H1 (cell line): ENCODE results near the gene CTSL. TPM values are rescaled to one million over a fixed set of nuclear protein-coding genes. Genes with fewer than 3 reads are reported as not detected.

Experiments used
- CTCF ChIA-PET: fragments of 300-600 bp; sonication (Branson Sonifier 250); formaldehyde crosslinking; loops from one replicate; lab custom pipeline; 2021; ENCODE audit not compliant: partially characterized antibody; lab: Charles Lee
- POLR2A ChIA-PET: fragments of 300-600 bp; sonication (Branson Sonifier 250); formaldehyde crosslinking; loops from one replicate; lab custom pipeline; 2021; ENCODE audit warnings: inconsistent platforms; ENCODE audit not compliant: partially characterized antibody; lab: Charles Lee
- DNase-seq, 2 experiments: peaks; one replicate each; pipeline versions ENCODE4 v3.0.0 to v3.0.0-alpha.2; 2010 to 2022; ENCODE audit warnings: low spot score in 2 of 2, low read depth in 1 of 2, mixed read lengths in 1 of 2
- FAIRE-seq: peaks from 2 replicates; lab custom pipeline; 2011; peaks lifted over from hg19 to GRCh38; lab: Jason Lieb, UNC
- H2AFZ ChIP-seq: 2 replicates; pipeline ENCODE4 v1.8.1; 2012; ENCODE audit warnings: low read length, inconsistent platforms
- H2AK5ac ChIP-seq: 2 replicates; pipeline ENCODE4 v1.6.1; 2013; ENCODE audit warnings: low read depth, low read length
- H2BK120ac ChIP-seq: replicated peaks from 2 replicates; pipeline ENCODE3; 2013; ENCODE audit warnings: low read depth, low read length, inconsistent platforms
- H2BK12ac ChIP-seq: 2 replicates; pipeline ENCODE4 v1.6.1; 2013; ENCODE audit warnings: low read depth, low read length
- H2BK15ac ChIP-seq: 2 replicates; pipeline ENCODE4 v1.6.1; 2013; ENCODE audit warnings: low read length
- H2BK20ac ChIP-seq: 2 replicates; pipeline ENCODE4 v1.6.1; 2013; ENCODE audit warnings: low read length
- H2BK5ac ChIP-seq: 2 replicates; pipeline ENCODE4 v1.6.1; 2013; ENCODE audit warnings: low read depth, low read length
- H3K14ac ChIP-seq: 2 replicates; pipeline ENCODE4 v1.6.1; 2013; ENCODE audit warnings: inconsistent platforms; ENCODE audit not compliant: insufficient read length
- H3K18ac ChIP-seq: 2 replicates; pipeline ENCODE4 v1.6.1; 2013; ENCODE audit warnings: low read length; ENCODE audit errors: extremely low read depth
- H3K23ac ChIP-seq: 2 replicates; pipeline ENCODE4 v1.6.1; 2013; ENCODE audit warnings: inconsistent platforms; ENCODE audit not compliant: insufficient read length
- H3K23me2 ChIP-seq: 2 replicates; pipeline ENCODE4 v1.6.1; 2013; ENCODE audit warnings: low read depth, low read length
- H3K27ac ChIP-seq: 2 replicates; pipeline ENCODE4 v1.6.1; 2011; ENCODE audit warnings: low read depth, low read length, inconsistent platforms
- H3K27me3 ChIP-seq, 4 experiments: replicated peaks in 1 of 4; 1 replicate in 1 of 4; 2 replicates in 3 of 4; pipeline versions ENCODE4 v1.6.1 to v1.8.1; 2011 to 2013; ENCODE audit warnings: low read length in 3 of 4, mild to moderate bottlenecking in 3 of 4, inconsistent platforms in 2 of 4, mixed read lengths in 2 of 4, moderate library complexity in 1 of 4; ENCODE audit not compliant: control insufficient read depth in 3 of 4, insufficient read depth in 3 of 4; ENCODE audit errors: extremely low read depth in 1 of 4
- H3K36me3 ChIP-seq, 4 experiments: 2 replicates each; pipeline versions ENCODE4 v1.6.1 to v1.8.1; 2011 to 2013; ENCODE audit warnings: mild to moderate bottlenecking in 4 of 4, low read length in 3 of 4, moderate library complexity in 2 of 4, control low read depth in 1 of 4, inconsistent platforms in 1 of 4; ENCODE audit not compliant: insufficient read depth in 4 of 4, control insufficient read depth in 2 of 4
- H3K4ac ChIP-seq: replicated peaks from 2 replicates; pipeline ENCODE3; 2013; ENCODE audit warnings: low read length, low read depth, mixed read lengths, inconsistent platforms; ENCODE audit not compliant: insufficient read length
- H3K4me1 ChIP-seq, 4 experiments: replicated peaks in 1 of 4; 1 replicate in 1 of 4; 2 replicates in 3 of 4; pipeline versions ENCODE4 v1.6.1 to v1.8.1; 2011 to 2013; ENCODE audit warnings: low read length in 3 of 4, inconsistent platforms in 2 of 4, mixed read lengths in 1 of 4; ENCODE audit not compliant: insufficient read depth in 4 of 4, control insufficient read depth in 3 of 4
- H3K4me2 ChIP-seq, 2 experiments: 2 replicates each; pipeline versions ENCODE4 v1.6.1 to v1.8.1; 2011 to 2013; ENCODE audit warnings: low read depth in 2 of 2, low read length in 2 of 2, control low read depth in 1 of 2, inconsistent platforms in 1 of 2, mild to moderate bottlenecking in 1 of 2; ENCODE audit not compliant: insufficient read depth in 1 of 2
- H3K4me3 ChIP-seq, 4 experiments: fragments of 200-600, 300-600 bp in 1 of 4; sonication (generic), shearing (Covaris generic), sonication (Bioruptor Twin) in 1 of 4; 2 replicates each; pipeline versions ENCODE4 v1.5.1 to v1.8.1; 2011 to 2016; ENCODE audit warnings: low read length in 4 of 4, low read depth in 3 of 4, control low read depth in 2 of 4, inconsistent platforms in 2 of 4, mild to moderate bottlenecking in 2 of 4, mixed read lengths in 1 of 4, moderate library complexity in 1 of 4; ENCODE audit not compliant: insufficient read depth in 2 of 4; ENCODE audit errors: extremely low read depth in 1 of 4
- H3K56ac ChIP-seq: replicated peaks from 2 replicates; pipeline ENCODE3; 2013; ENCODE audit warnings: low read depth, mild to moderate bottlenecking, mixed read lengths, low read length, inconsistent platforms; ENCODE audit not compliant: insufficient read length
- H3K79me1 ChIP-seq: 2 replicates; pipeline ENCODE4 v1.6.1; 2013; ENCODE audit warnings: low read depth, low read length, control low read depth
- H3K79me2 ChIP-seq, 2 experiments: 2 replicates each; pipeline versions ENCODE4 v1.6.1 to v1.8.1; 2012 to 2013; ENCODE audit warnings: low read length in 2 of 2, mild to moderate bottlenecking in 2 of 2, inconsistent platforms in 1 of 2; ENCODE audit not compliant: insufficient read depth in 2 of 2, control insufficient read depth in 1 of 2
- H3K9ac ChIP-seq, 4 experiments: replicated peaks in 1 of 4; 1 replicate in 1 of 4; 2 replicates in 3 of 4; pipeline versions ENCODE4 v1.6.1 to v1.8.1; 2011 to 2013; ENCODE audit warnings: low read depth in 3 of 4, low read length in 3 of 4, control low read depth in 2 of 4, mild to moderate bottlenecking in 2 of 4, moderate library complexity in 2 of 4, inconsistent platforms in 1 of 4; ENCODE audit errors: extremely low read depth in 1 of 4
- H3K9me3 ChIP-seq, 2 experiments: 2 replicates each; pipeline versions ENCODE4 v1.6.1 to v1.8.1; 2012 to 2013; ENCODE audit warnings: mild to moderate bottlenecking in 2 of 2, moderate library complexity in 2 of 2, control low read depth in 1 of 2, inconsistent platforms in 1 of 2, low read depth in 1 of 2, low read length in 1 of 2, mixed read lengths in 1 of 2; ENCODE audit not compliant: insufficient read depth in 2 of 2
- H4K20me1 ChIP-seq, 2 experiments: replicated peaks in 1 of 2; 2 replicates each; pipeline versions ENCODE3 to v1.8.1; 2011 to 2013; ENCODE audit warnings: inconsistent platforms in 2 of 2, low read length in 2 of 2, mild to moderate bottlenecking in 1 of 2; ENCODE audit not compliant: insufficient read depth in 2 of 2, control insufficient read depth in 1 of 2
- H4K5ac ChIP-seq: 2 replicates; pipeline ENCODE4 v1.6.1; 2013; ENCODE audit warnings: low read length, low read depth, mixed read lengths, inconsistent platforms; ENCODE audit not compliant: insufficient read length
- H4K8ac ChIP-seq: 2 replicates; pipeline ENCODE4 v1.8.0; 2013; ENCODE audit warnings: mild to moderate bottlenecking, moderate library complexity, low read length, inconsistent platforms; ENCODE audit not compliant: insufficient read depth; ENCODE audit errors: extremely low read depth
- H4K91ac ChIP-seq: replicated peaks from 2 replicates; pipeline ENCODE3; 2013; ENCODE audit warnings: low read length, mixed read lengths, inconsistent platforms; ENCODE audit not compliant: insufficient read length
- ASH2L ChIP-seq: fragments of 200-600, 300-600 bp; sonication (generic); IDR thresholded peaks from one replicate; pipeline ENCODE4 v1.7.1; 2017; ENCODE audit warnings: low read length
- ATF2 ChIP-seq: IDR thresholded peaks from 2 replicates; pipeline ENCODE4 v1.6.1; 2012; ENCODE audit warnings: low read length, inconsistent platforms
- CBX5 ChIP-seq: fragments of 300-800, 300-1000 bp; sonication (generic); IDR thresholded peaks from 2 replicates; pipeline ENCODE4 v1.7.1; 2016; ENCODE audit warnings: antibody characterized with exemption, low read length, low read depth
- CREB1 ChIP-seq: IDR thresholded peaks from 2 replicates; pipeline ENCODE4 v1.6.1; 2012; ENCODE audit warnings: inconsistent platforms
- CTBP2 ChIP-seq: IDR thresholded peaks from 2 replicates; pipeline ENCODE4 v1.7.0; 2011; ENCODE audit warnings: borderline replicate concordance, mild to moderate bottlenecking, moderate library complexity, mixed read lengths, low read length; ENCODE audit not compliant: insufficient read depth, insufficient read length
- JUN ChIP-seq: IDR thresholded peaks from 2 replicates; pipeline ENCODE4 v1.6.1; 2011; ENCODE audit warnings: low read depth, mild to moderate bottlenecking, improper control_type of control experiment, low read length
- JUND ChIP-seq: IDR thresholded peaks from 2 replicates; pipeline ENCODE4 v1.6.1; 2011; ENCODE audit warnings: mild to moderate bottlenecking, improper control_type of control experiment, low read length
- NRF1 ChIP-seq: IDR thresholded peaks from 2 replicates; pipeline ENCODE4 v1.6.1; 2011; ENCODE audit warnings: mild to moderate bottlenecking, low read depth, low read length, improper control_type of control experiment
- POLR2A ChIP-seq, 2 experiments: IDR thresholded peaks; 1 replicate in 1 of 2; 2 replicates in 1 of 2; pipeline ENCODE4 v1.6.1; 2011; ENCODE audit warnings: low read depth in 2 of 2, low read length in 2 of 2, mild to moderate bottlenecking in 2 of 2; ENCODE audit errors: control extremely low read depth in 1 of 2
- SP2 ChIP-seq: IDR thresholded peaks from 2 replicates; pipeline ENCODE4 v1.6.1; 2012; ENCODE audit warnings: mild to moderate bottlenecking, low read length, inconsistent platforms
- SUZ12 ChIP-seq: fragments of 200-600 bp; sonication (generic); IDR thresholded peaks from 2 replicates; pipeline ENCODE4 v1.6.1; 2012; ENCODE audit warnings: mild to moderate bottlenecking, inconsistent platforms, low read length, moderate library complexity, mixed read lengths
- TAF1 ChIP-seq: IDR thresholded peaks from 2 replicates; pipeline ENCODE4 v1.6.1; 2011; ENCODE audit warnings: mild to moderate bottlenecking, low read depth, low read length
- TCF12 ChIP-seq: IDR thresholded peaks from 2 replicates; pipeline ENCODE4 v1.6.1; 2011; ENCODE audit warnings: low read depth, mild to moderate bottlenecking, low read length
- YY1 ChIP-seq: IDR thresholded peaks from 2 replicates; pipeline ENCODE4 v1.6.1; 2011; ENCODE audit warnings: low read depth, mild to moderate bottlenecking, low read length
- WGBS, 2 experiments: shearing (Covaris generic) in 1 of 2; methylation state at CpG; one replicate each; pipeline versions ENCODE4 v1.1.6 to v1.1.7; 2013 to 2015; ENCODE audit warnings: low lambda C conversion rate in 2 of 2, mixed read lengths in 2 of 2, inconsistent platforms in 1 of 2, low coverage in 1 of 2, missing lambda C conversion rate in 1 of 2; ENCODE audit not compliant: insufficient replicate concordance in 2 of 2, insufficient coverage in 1 of 2, insufficient read length in 1 of 2; ENCODE audit errors: extremely low coverage in 1 of 2, missing lambda C conversion rate in 1 of 2; 5-methylcytosine and 5-hydroxymethylcytosine counted together
- polyA plus RNA-seq, 7 experiments: library from polyadenylated mRNA; depleted of rRNA in 3 of 7; stranded (reverse) in 5 of 7; unstranded in 2 of 7; fragments of >200 nt in 5 of 7; fragments of 200-250 nt in 2 of 7; gene quantifications; 1 replicate in 5 of 7; 2 replicates in 1 of 7; 4 replicates in 1 of 7; pipeline versions ENCODE4 v1.2.1 to v1.2.3, GENCODE V29; 2011 to 2013; ENCODE audit warnings: missing spikeins in 2 of 7, mixed read lengths in 2 of 7
- total RNA-seq: library from RNA; stranded (reverse); fragmentation: NEBNext Ultra II Directional; extraction: Animal tissue kit (Norgen Biotek cat#: 25700); gene quantifications from 2 replicates; pipeline ENCODE4 v1.2.1, GENCODE V29; 2021

CTSL gene
- total and polyA plus RNA-seq, 2 of the 8 experiments (the other 6 are each of a cell fraction or from before 2014, with no cell fraction given) = 34.2 to 38.2 TPM

- Histone ChIP-seq H2BK120ac (no peak overlapping the region), H3K79me2 (no peaks in the 10 kb centered on the region), H3K27me3 (no peaks in the 10 kb centered on the region), H2BK5ac (no peak overlapping the region), H3K4ac (no peak overlapping the region), H2AFZ (no peak overlapping the region), H4K5ac (no peak overlapping the region), H4K8ac (no peak overlapping the region), H2BK12ac (no peak overlapping the region), H3K79me1 (no peaks in the 10 kb centered on the region), H3K27ac (no peak overlapping the region), H3K18ac (no peak overlapping the region), H3K4me2 (no peak overlapping the region), H4K91ac (no peak overlapping the region), H2BK20ac (no peak overlapping the region), H2BK15ac (no peak overlapping the region), H3K23ac (no peak overlapping the region), H2AK5ac (no peak overlapping the region), H3K14ac (no peak overlapping the region), H3K9me3 (no peaks in the 10 kb centered on the region), H3K4me1 (0 out of 7 replicates have a peak, but pooled peaks cover 0 to 4% (median 0%) of the 10 kb centered on the region in 4 experiments), H3K9ac (no peak overlapping the region), H3K36me3 (peaks cover 29 to 86% (median 50%) of the 10 kb centered on the region in 4 experiments), H3K4me3 (no peak overlapping the region), H4K20me1 (peaks cover 2 to 3% of the 10 kb centered on the region in 2 experiments), H3K56ac (no peak overlapping the region), H3K23me2 (no peaks in the 10 kb centered on the region)
- CTCF ChIA-PET = interaction anchor here (1.1 to 3.1 kb wide), 4 partner anchors 12 to 110 kb away, joined by 3 to 14 read pairs (median 6); no protein-coding TSS in a partner anchor
- DNase-seq (no peak), FAIRE-seq (peak; percentile 36)
- POLR2A ChIA-PET = interaction anchor here (0.9 kb wide), 1 partner anchor 21 kb away, joined by 3 read pairs; no protein-coding TSS in a partner anchor
- WGBS, 2 experiments = 86% methylated on average over 6 of the region's 6 CpGs; no CpG with 5 or more reads in 1 of the 2 experiments
- TF ChIP-seq TAF1 (no peak), JUN (no peak), NRF1 (no peak), CBX5 (no peak), ATF2 (no peak), CTBP2 (no peak), POLR2A (IDR thresholded peaks at IDR 0.05; ENCODE audit: control extremely low read depth in 1 of 2, low read depth in 2 of 2, low read length in 2 of 2) (no peak), YY1 (no peak), TCF12 (no peak), ASH2L (no peak), SP2 (no peak), SUZ12 (no peak), CREB1 (no peak), JUND (no peak)
These were observed 23.9 kb upstream of the CTSL start for GRCh38 chr9:87701931-87702421.
